Fibroblast of the conjunctiva (primary cell): ENCODE measurements around the gene ACRBP.

Experiments used
- DNase-seq: peaks from one replicate; pipeline ENCODE4 v3.0.0-alpha.2; 2010; ENCODE audit warnings: low read depth

The ACRBP gene

DNA sequence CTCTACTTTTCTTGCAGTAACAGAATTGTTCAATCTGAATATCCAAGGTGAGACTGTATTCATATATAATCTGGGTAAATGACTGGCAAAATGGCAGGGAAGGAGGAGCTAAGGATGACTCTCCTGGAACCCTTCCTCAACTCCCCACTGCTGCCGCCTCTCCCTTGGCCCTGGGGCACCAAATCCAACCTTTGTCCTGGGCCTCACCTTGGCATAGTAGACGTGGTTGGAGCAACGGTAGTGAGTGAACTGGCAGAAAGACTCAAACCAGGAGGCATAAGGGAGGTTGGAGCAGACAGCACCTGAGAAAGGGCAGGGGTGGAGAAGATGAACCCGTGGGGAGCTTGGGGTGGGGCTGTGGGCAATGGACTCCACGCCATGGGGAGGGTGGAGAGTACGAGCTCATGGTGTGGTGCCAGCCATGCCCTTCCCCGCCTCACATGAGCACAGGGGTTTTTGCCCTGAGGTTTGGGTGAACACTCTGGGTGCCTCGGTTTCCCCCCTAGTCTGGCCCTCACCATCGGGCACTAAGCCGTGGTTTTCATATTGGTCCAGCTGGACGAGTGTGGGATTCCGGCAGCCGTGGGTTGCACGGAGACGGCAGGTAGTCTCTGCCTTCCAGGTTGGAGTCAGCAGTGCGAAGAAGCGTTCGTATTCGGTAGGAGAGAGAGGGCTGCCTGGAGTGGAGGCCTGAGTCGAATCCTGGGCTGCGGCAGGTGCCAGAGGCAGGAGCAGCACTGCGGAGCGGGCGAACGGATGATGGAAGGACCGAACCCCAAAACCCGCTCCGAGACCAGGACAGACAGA lies 753 bp downstream of the ACRBP start:
- no peak for DNase-seq

DNA sequence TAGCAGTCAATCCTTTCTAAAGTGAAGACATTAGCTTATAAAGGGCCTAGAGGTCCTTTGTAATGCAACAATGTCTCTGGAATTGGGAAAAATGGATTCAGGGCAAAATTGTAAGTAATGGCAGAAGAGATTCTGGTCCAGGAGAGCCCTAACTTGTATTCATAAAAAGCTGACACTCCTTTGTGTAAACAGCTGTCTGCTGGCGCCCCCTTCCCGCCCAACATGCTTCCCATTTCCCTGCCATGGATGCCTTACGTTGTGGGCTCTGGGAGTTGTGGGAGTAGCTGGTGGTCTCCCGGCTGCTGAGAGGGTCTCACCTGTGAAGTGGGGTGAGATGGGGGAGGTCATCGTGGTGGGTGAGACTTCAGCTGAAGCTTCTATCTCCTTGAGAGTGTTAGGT lies 2.3 kb downstream of the ACRBP start:
- no peak for DNase-seq

DNA sequence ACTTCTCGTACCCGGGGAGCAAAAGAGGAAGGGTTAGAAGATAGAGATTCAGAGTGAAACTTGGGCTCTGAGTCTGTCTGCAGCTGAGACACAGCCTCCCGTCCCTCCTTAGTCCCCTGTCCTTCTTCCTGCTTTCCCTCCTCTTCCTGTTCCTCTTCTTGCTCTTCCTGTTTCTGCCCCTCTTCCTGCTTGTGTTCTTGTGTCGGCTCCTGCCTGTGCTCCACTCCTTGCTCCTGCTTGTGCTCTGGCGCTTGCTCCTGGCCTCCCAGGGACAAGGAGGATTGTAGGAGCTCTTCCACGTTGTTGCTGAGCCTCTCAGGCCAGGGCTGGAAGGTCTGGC lies 3.0 kb downstream of the ACRBP start:
- DNase-seq, result no peak

DNA sequence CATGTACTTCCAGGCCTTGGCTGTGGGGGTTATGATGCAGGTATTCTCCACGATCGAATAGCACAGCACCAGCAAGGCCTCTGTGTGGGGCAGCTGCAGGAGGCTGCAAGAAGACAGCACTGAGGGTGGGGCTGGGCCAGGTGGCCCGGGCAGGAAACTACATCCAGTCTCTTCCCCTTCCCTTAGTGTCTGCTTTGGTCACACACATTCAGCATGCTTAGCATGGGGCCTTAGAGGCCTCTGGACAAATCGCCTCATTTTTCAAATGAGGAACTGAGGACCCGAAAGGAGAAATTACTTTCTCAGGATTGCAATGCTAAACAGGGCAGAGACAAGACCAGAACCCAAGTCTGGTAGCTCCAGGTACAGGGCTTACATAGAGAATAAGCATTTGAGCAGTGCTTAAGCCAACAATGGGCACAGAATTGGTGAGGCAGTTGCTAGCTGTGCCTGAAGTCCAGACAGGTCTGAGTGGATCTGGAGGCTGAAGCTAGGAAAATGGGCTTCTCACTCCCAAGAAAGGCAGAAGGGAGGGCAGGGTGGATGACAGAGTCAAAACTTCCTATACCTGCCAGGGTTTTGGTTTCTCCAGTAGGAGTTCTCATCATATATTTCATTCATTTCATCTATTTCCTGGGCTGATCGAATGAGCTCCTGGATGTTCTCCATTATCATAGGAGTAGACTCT lies 3.5 kb downstream of the ACRBP start:
- no peak for DNase-seq

DNA sequence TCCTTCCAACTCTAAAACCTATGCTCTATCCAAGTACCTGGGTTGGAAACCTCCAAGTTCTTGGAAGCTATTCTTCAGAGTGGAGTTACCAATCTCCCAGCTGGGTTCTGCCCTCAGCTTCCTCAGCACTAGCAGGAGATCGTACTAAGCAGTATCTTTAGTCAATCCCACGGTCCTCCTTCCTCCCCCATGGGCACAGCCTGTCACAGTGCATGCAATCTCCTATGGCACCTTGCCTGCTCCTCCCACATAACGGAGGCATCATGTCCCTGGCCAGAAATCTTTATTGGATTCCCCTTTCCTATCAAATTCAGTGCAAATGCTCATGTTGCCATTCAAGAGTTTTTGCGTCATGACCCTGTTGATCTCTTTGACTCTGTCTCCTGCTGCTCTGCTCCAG lies 6.1 kb downstream of the ACRBP start:
- DNase-seq, result no peak

DNA sequence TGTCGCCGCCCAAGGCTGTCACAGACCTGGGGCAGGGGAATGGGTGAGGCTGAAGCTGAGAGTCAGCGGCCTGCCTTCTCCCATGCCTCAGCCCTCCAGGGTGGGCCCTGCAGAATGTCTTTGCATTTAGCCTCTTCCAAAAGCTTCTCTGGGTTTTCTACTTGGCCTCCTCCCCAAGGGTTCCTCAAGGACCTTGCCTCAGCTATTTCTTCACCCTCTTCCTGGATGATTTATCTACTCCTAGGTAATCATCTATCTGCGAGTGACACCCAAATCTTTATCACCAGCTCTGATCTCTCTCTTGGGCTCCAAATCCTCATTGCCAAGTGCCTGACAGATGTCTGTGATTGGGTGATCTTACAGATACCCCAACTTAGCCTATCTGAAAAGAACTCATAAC lies 6.7 kb downstream of the ACRBP start:
- DNase-seq, result no peak

DNA sequence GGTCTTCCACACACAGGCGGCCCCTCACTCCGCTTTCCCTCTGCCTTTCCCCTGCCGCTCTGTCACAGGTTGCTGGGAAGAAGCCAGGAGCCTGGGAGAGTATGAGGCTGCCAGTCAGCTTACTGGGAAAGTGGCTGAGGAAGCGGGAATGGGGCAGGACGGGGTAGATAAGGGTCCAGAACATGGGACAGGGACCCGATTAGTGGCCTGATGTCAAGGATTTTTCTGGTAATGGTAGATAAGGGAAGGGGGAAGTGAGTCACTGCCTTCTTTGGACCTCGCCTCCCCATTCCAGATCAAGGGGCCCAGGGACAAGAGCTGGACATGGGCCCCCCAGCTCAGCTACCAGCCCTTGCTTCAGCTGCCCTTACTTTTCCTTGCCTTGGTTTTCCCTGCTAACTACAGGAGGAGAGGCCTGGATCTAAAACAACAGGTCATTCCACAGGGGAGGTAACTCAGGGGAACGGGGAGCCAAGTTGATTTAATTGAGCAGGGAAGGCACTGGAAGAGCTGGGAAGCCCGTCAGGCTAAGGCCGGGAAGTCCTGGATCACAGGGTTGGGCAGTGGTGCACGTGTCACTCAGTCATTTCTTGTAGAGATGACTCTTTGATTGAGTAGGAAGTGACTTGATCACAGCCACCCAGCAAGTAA lies 8.0 kb downstream of the ACRBP start:
- DNase-seq, result no peak

DNA sequence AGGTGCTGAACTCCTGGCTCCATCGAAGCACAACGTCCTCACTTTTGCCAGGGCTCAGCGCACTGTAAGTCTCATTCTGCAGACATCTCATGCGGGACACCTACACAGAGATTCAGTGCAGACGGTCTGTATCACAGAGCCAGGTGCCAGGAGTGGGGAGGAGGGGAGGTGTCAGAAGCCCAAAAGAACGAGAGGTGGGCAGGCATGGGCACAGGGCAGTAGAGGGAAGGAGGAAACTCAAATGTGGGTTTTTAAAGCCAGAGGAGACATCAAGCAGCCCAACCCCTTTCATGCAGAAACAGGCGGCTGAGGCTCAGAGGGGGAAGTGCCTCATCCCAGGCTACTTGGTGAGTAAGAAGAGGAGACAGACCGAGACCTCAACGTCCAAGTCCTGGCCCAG lies 8.9 kb downstream of the ACRBP start:
- DNase-seq, result no peak

DNA sequence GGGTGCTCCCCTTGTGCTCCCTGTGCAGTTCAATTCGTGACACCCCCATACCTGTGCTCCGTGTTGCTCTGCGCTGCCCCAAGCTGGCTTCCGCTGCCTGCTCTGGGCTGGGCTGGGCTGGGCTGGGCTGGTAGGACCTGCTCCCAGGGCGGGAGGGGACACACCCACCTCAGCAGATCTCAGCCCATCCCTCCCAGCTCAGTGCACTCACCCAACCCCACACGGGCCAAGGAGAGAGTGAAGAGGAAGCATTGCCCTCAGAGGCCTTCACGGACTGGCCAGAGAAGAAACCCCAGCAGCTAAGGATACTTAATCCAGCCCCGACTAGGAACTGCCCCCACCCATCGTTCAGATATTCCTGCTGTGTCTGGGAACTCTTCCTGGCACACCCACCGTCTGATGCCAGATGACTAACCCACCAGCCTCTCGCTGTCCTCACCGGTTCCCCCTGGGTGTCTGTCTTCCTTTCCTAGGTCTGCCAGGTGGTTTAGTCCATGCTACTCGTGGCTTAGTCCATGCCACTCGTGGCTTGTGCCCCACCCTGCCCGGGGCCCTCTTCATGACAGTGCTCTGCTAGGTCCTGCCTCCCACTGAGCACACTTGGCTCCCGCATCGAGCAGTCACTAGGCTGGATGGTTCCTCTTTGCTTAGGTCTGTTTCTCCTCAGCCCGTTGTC lies 11.2 kb downstream of the ACRBP start, which contains the start of gene LPAR5:
TSS of gene LPAR5 (minus strand) at position 104 of the 676 bp plus-strand sequence. CDS start 14,711 bp downstream, outside the sequence.
- no peak for DNase-seq

DNA sequence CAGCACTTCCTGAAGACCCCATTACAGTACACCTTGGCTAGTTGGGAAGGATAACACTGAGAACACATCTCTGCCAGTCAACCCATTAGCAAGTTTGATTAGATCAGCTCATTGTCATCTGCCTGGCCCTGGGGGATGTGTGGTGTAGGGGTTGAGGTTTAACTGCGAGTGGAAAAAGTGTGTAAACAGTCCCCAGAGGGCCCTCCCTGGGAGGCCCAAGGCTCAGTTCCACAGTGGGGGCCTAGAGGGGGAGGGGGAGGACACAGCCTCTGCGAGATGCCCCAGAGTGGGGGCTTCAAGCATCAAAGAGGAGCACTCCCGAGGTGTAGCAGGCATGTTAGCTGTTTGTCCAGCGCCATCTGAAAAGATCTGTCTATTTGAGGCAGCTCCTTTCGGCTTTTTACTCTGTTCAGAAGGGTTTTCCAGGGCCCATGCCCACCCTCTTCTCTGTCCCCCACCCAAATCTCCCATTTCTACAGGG lies 11.8 kb downstream of the ACRBP start:
- DNase-seq, result no peak

DNA sequence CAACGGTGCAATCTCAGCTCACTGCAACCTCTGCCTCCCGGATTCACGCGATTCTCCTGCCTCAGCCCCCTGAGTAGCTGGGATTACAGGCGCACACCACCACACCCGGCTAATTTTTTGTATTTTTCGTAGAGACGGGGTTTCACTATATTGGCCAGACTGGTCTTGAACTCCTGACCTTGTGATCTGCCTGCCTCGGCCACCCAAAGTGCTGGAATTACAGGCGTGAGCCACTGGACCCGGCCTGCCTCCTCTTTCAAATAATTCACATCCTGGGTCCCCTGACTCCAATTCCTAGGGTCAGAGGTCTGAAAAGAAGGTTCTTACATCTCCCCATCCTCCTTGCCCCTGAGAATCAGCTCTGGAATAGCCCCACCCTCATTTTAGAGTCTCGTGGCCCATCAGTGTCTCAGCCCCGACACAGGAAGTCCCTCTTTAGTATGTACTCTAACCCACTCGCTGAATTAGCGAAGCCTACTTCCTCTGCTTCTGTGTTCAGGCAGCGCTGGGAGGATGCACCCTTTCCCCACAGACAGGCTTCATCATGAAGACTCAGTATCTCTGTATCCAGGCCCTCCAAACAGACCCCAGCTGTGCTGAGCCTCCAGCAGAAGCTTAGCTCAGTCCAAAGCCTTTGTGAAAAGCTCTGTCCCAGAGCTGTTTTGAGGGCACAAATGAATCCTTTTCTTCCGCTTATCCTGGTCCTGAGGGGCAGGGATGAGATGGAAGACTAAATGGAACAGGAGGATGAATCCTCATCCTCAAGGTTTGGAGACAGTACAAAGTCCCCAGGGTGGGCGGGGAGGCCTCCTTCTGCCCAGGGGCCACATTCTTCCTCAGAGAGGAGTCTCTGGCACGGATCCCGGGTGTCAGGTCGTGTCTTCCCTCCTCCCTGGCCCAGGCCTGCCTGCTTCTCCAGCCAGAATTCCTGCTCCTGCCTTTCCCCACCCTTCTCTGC lies 14.9 kb downstream of the ACRBP start:
- no peak for DNase-seq

DNA sequence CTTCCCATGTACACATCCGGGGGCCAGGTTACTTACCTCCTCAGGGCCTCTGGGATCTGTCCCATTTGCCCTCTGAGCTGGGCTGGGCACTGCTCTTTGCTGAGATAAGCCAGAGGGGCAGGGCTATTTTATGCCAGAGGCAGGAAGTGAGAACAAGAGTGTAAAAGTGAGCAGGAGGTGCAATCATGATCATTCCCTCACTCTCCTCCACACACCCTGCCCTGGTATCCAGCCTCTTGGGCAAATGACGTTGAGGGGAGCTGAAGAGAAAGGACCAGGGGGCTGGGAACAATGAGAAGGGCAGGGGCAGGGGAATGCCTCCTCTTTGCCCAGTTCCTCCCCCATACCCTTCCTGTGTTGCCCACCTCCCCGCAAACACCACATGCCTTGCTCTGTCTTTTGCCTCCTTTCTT lies 15.7 kb downstream of the ACRBP start:
- DNase-seq, result no peak

DNA sequence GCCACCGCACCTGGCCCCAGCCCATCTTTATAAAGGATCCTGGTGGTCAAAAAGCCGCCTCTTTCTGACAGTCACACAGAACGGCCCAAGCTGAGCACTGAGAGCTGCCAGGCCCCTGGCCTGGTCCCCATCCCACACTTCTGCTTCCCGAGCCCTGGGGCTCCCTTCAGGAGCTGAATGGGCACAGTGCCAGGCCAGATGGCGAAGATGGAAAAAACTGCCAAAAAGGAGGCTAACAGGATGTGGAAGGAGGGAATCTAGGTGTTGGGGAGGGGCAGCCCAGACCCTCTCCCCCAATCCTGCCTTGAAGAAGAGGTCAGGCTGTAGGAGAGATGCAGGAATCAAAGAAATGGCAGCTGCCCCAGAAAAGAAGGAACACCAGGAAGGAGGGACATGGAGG lies 16.5 kb downstream of the ACRBP start:
- no peak for DNase-seq

DNA sequence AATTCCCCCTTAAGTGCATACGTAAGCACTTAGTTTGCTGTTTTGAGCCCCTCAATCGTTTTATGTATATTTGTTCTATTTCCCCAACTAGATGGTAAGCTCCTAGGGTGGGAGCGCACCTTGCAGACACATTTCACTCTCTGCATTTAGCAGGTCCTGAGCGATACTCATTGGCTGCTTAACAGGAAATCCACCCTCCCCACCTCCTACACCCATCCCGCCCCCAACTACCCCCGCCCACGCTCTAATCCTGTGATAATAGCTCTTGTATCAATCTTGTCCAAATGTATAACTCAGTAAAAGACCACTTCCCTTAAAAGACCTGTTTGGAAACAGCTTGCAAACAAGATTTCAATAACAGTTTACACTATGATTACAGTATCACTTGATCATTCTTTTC lies 19.6 kb downstream of the ACRBP start:
- DNase-seq, result no peak

DNA sequence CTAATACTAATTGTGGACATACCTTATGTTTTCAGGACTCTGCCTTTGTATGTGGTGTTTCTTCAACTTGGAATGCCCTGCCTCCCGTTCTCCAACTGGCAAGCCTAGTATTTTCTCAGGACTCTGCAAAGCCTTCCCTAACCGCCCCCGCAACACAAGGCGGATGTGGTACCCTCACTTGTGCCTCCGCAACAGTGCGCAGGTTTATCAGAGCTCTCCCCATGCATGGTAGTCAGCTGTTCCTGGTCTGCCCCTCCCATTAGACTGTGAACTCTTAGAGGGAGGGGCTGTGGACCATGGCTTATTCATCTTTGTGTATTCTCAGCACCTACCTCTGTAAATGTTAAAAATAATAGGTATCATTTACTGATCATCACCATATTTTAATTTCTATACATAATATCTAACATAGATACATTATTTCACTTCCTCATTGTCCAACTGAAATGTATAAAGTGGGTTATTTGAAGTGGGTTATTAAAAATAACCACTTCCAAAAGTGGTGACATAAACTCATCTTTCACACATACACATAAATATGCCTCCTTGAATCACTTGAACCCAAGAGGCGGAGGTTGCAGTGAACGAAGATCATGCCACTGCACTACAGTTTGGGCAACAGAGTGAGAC lies 20.5 kb downstream of the ACRBP start:
- DNase-seq, result no peak

DNA sequence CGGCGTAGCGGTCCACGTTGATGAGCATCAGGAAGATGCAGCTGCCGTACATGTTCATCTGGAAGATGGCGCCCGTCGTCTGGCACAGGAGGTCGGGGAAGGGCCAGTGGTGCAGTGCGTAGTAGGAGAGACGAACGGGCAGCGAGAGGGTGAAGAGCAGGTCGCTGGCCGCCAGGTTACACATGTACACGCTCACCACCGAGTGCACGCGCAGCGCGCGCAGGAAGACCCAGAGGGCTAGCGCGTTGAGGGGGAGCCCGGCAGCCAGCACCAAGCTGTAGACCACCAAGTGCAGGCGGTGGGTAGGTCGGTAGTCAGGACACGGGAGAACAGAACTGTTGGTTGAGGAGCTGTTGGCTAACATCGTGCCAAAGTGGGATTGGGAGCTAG lies 26.4 kb downstream of the ACRBP start:
- DNase-seq, result no peak

DNA sequence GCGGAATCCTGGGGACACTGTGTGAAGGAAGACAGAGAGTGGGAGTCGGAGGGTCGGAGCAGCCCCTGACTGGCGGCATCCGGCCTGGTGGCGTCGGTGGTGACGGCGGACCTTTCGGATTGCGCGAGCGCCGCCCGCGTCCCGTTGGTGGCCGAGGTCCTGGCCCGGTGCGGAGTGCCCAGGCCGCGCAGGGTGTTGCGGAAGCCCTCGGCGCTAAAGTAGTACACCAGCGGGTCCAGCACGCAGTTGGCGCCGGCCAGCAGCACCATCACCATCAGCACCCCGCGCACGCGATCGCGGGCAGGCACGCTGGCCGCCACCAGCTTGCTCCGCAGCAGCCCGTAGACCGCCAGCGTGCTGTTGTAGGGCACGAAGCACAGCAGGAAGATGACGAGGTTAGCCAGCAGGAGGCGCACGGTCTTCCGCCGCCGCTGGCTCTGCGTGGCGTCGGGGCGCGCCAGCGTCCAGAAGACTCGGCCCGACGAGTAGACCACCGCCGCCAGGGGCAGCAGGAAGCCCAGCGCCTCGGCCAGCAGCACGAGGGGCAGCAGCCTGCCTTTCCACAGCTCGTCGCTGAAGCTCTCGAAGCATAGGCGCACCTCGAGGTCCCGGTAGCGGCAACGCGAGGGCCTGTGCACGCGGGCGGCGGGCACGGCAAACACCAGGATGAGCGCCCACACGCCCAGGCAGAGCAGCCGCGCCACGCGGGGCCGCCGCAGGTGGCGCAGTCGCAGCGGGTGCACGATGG lies 26.9 kb downstream of the ACRBP start:
- DNase-seq, result no peak

DNA sequence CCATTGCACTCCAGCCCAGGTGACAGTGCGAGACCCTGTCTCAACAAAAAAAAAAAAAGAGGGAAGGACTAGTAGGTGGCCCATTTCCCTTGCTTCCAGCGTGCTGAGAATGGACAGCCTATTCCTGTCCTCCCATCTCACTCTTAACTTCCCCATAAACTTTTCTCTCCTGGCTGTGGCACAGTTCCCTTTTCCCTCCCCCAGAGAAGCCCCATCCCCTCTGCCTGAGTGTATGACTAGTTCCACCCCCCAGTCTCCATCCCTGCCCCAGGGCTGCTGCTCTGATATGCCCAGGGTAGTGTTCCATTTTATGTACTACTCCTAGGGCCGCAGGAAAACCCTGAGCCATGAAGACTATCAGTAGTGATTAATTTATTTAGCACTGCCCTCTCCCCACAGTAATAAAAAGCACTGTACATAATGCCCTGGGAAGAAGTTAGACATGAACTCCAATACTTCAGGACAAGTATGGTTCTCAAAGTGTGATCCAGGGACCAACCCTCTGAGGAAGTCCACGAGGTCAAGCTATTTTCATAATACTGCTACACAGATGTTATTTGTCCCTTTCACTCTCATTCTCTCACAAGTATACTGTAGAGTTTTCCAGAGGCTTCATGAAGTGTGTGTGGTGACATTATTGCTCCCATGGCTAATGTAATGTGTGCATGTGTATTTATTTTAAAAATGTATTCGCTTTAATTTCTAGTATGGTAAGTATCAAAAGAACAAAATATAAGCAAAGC lies 28.6 kb downstream of the ACRBP start:
- no peak for DNase-seq

DNA sequence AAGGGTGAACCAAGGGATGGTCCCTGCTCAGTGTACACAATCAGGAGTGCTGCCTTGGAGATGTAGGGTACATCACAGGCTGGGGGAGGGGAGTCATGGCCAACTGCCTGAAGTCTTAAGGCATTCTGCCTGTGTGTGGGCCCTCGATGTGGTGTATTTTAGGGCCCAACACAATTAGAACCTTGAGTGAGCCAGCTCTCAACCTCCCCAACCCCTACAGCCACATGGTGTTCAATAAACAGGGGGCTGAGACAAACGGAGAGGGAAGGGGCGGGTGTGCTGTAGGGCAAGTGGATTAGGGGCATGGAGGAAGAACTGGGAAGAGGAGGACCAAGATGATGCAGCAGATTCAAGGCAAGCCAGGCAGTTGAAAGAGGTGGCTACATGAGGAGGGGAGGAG lies 31.4 kb downstream of the ACRBP start:
- DNase-seq, result no peak
